CD14-positive monocyte (primary cell): Measurements from ENCODE around the gene AFAP1L1. TPM values are rescaled to one million over a fixed set of nuclear protein-coding genes. Genes with fewer than 3 reads are reported as not detected.

Experiments
- DNase-seq, 3 donors: peaks; one replicate each; pipeline ENCODE4 v3.0.0-alpha.2; 2011 to 2022
- H2AFZ ChIP-seq: 2 replicates; pipeline ENCODE4 v1.6.0; 2012; ENCODE audit warnings: mild to moderate bottlenecking, low read depth, low read length, inconsistent platforms; ENCODE audit not compliant: insufficient read depth, poor library complexity, severe bottlenecking
- H3K27ac ChIP-seq, 2 donors: 1 replicate in 1 of 2; 2 replicates in 1 of 2; pipeline ENCODE4 v1.5.1; 2012 to 2013; ENCODE audit warnings: low read length in 2 of 2, control low read depth in 1 of 2, inconsistent platforms in 1 of 2, low read depth in 1 of 2, mild to moderate bottlenecking in 1 of 2
- H3K27me3 ChIP-seq, 2 donors: one replicate each; pipeline versions ENCODE4 v1.6.0 to v1.6.1; 2011 to 2013; ENCODE audit warnings: low read length in 2 of 2; ENCODE audit not compliant: control insufficient read depth in 2 of 2, insufficient read depth in 2 of 2
- H3K36me3 ChIP-seq, 2 donors: replicated peaks in 1 of 2; 1 replicate in 1 of 2; 2 replicates in 1 of 2; pipeline versions ENCODE4 v1.5.1 to v1.6.1; 2012 to 2013; ENCODE audit warnings: low read length in 2 of 2, control low read depth in 1 of 2, inconsistent platforms in 1 of 2, mild to moderate bottlenecking in 1 of 2; ENCODE audit not compliant: insufficient read depth in 2 of 2, control insufficient read depth in 1 of 2
- H3K4me1 ChIP-seq, 2 donors: 1 replicate in 1 of 2; 2 replicates in 1 of 2; pipeline versions ENCODE4 v1.5.1 to v1.6.1; 2012 to 2013; ENCODE audit warnings: low read length in 2 of 2, control low read depth in 1 of 2, inconsistent platforms in 1 of 2, mild to moderate bottlenecking in 1 of 2, moderate library complexity in 1 of 2; ENCODE audit not compliant: insufficient read depth in 2 of 2, control insufficient read depth in 1 of 2
- H3K4me2 ChIP-seq: replicated peaks from 2 replicates; pipeline ENCODE3; 2012; ENCODE audit warnings: low read length, moderate library complexity, mild to moderate bottlenecking; ENCODE audit not compliant: poor library complexity, severe bottlenecking; ENCODE audit errors: extremely low read depth
- H3K4me3 ChIP-seq, 3 experiments: fragments of 200-600 bp in 1 of 3; sonication (generic) in 1 of 3; replicated peaks in 1 of 3; 1 replicate in 2 of 3; 2 replicates in 1 of 3; pipeline ENCODE4 v1.5.1; 2011 to 2013; ENCODE audit warnings: low read length in 3 of 3, mild to moderate bottlenecking in 3 of 3, control low read depth in 2 of 3, low read depth in 2 of 3, inconsistent platforms in 1 of 3, moderate library complexity in 1 of 3
- H3K79me2 ChIP-seq: 2 replicates; pipeline ENCODE4 v1.6.0; 2012; ENCODE audit warnings: mild to moderate bottlenecking, control low read depth, inconsistent platforms, low read length, moderate library complexity; ENCODE audit not compliant: insufficient read depth
- H3K9ac ChIP-seq: 2 replicates; pipeline ENCODE4 v1.6.0; 2017; ENCODE audit warnings: low read length, mild to moderate bottlenecking; ENCODE audit not compliant: insufficient read depth, poor library complexity, severe bottlenecking
- H3K9me3 ChIP-seq, 2 donors: replicated peaks in 1 of 2; 1 replicate in 1 of 2; 2 replicates in 1 of 2; pipeline versions ENCODE4 v1.5.1 to v1.6.1; 2012 to 2013; ENCODE audit warnings: low read length in 2 of 2, control low read depth in 1 of 2; ENCODE audit not compliant: control insufficient read depth in 1 of 2, insufficient read depth in 1 of 2
- H4K20me1 ChIP-seq: 2 replicates; pipeline ENCODE4 v1.6.0; 2012; ENCODE audit warnings: mild to moderate bottlenecking, low read length, control low read depth, moderate library complexity; ENCODE audit not compliant: insufficient read depth
- H3K27ac Mint-ChIP-seq, 7 donors: one replicate each; pipeline ENCODE4 v1.8.0; 2020; ENCODE audit warnings: mild to moderate bottlenecking in 7 of 7, mixed read lengths in 7 of 7, moderate library complexity in 6 of 7, inconsistent platforms in 2 of 7
- H3K27me3 Mint-ChIP-seq, 3 donors: one replicate each; pipeline ENCODE4 v1.8.0; 2021 to 2022; ENCODE audit warnings: low read depth in 3 of 3, mild to moderate bottlenecking in 3 of 3, mixed read lengths in 3 of 3, moderate library complexity in 3 of 3, inconsistent platforms in 1 of 3
- H3K36me3 Mint-ChIP-seq, 2 donors: one replicate each; pipeline ENCODE4 v1.8.0; 2020; ENCODE audit warnings: mixed read lengths in 2 of 2, inconsistent platforms in 1 of 2, mild to moderate bottlenecking in 1 of 2
- H3K4me1 Mint-ChIP-seq: one replicate; pipeline ENCODE4 v1.8.0; 2020; ENCODE audit warnings: mild to moderate bottlenecking, mixed read lengths
- H3K4me3 Mint-ChIP-seq, 2 donors: one replicate each; pipeline ENCODE4 v1.8.0; 2020; ENCODE audit warnings: mild to moderate bottlenecking in 2 of 2, mixed read lengths in 2 of 2, moderate library complexity in 1 of 2
- H3K9me3 Mint-ChIP-seq, 7 donors: one replicate each; pipeline ENCODE4 v1.8.0; 2020 to 2022; ENCODE audit warnings: mixed read lengths in 7 of 7, mild to moderate bottlenecking in 6 of 7, moderate library complexity in 6 of 7, inconsistent platforms in 2 of 7
- WGBS: methylation state at CpG from one replicate; pipeline ENCODE4 v1.1.5; 2013; ENCODE audit warnings: missing lambda C conversion rate; ENCODE audit not compliant: insufficient coverage; 5-methylcytosine and 5-hydroxymethylcytosine counted together
- intact Hi-C, 2 donors: fragments of 100-400 bp; cut with micrococcal nuclease; formaldehyde crosslinking; loops; one replicate each; pipeline versions ENCODE4 v1.15.0 to v1.15.1; 2023
- polyA plus RNA-seq, 3 donors: library from polyadenylated mRNA; depleted of rRNA in 1 of 3; unstranded in 2 of 3; stranded (reverse) in 1 of 3; fragments of 300-500 nt in 2 of 3; fragments of >200 nt in 1 of 3; fragmentation: Illumina TruSeq in 2 of 3; gene quantifications; 1 replicate in 2 of 3; 2 replicates in 1 of 3; pipeline ENCODE4 v1.2.3, GENCODE V29; 2012 to 2021
- TF ChIP-seq, protein P1 (sequence below): fragments of 200-600 bp; IDR thresholded peaks from one replicate; pipeline ENCODE4 v1.8.0; 2022; ENCODE audit warnings: antibody characterized with exemption, mild to moderate bottlenecking

The AFAP1L1 gene
- polyA plus RNA-seq, 3 donors: not detected

DNA sequence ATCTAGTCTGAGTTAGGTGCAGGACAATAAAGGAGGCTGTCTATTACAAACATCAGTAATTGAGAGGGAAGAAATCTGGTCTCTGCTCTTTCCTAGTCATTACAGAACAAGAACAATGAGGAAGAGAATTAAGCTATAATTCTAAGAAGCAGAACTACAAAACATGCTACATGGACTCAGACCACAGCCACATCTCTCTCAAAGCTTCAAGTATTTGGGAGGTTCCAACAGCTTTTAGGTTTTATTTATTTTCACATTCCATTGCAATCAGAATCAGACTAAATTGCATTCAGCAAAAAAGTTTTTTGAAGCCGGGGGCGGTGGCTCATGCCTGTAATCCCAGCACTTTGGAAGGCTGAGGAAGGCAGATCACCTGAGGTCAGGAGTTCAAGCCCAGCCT, 72.5 kb downstream of the AFAP1L1 start:
- Mint-ChIP-seq H3K36me3 (peaks cover 12 to 15% of the 10 kb centered on the region in 2 donors), H3K4me3 (no peak overlapping the region), H3K27me3 (peaks cover 0 to 2% (median 0%) of the 10 kb centered on the region in 3 donors), H3K9me3 (peaks cover 0 to 3% (median 0%) of the 10 kb centered on the region in 7 donors), H3K27ac (no peak overlapping the region), H3K4me1 (peaks cover 31% of the 10 kb centered on the region)
- TF ChIP-seq, protein P1, sequence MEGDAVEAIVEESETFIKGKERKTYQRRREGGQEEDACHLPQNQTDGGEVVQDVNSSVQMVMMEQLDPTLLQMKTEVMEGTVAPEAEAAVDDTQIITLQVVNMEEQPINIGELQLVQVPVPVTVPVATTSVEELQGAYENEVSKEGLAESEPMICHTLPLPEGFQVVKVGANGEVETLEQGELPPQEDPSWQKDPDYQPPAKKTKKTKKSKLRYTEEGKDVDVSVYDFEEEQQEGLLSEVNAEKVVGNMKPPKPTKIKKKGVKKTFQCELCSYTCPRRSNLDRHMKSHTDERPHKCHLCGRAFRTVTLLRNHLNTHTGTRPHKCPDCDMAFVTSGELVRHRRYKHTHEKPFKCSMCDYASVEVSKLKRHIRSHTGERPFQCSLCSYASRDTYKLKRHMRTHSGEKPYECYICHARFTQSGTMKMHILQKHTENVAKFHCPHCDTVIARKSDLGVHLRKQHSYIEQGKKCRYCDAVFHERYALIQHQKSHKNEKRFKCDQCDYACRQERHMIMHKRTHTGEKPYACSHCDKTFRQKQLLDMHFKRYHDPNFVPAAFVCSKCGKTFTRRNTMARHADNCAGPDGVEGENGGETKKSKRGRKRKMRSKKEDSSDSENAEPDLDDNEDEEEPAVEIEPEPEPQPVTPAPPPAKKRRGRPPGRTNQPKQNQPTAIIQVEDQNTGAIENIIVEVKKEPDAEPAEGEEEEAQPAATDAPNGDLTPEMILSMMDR: no peak
- Histone ChIP-seq H3K9me3 (no peaks in the 10 kb centered on the region), H3K27me3 (no peaks in the 10 kb centered on the region), H4K20me1 (no peaks in the 10 kb centered on the region), H2AFZ (peak overlapping the region; percentile 92), H3K4me1 (peaks cover 23 to 26% of the 10 kb centered on the region in 2 donors), H3K36me3 (peaks cover 14 to 21% of the 10 kb centered on the region in 2 donors), H3K27ac (no peak overlapping the region), H3K4me3 (no peak overlapping the region), H3K79me2 (peaks cover 39% of the 10 kb centered on the region), H3K4me2 (no peak overlapping the region), H3K9ac (no peak overlapping the region)
- DNase-seq: no peak
- WGBS: no CpG with 5 or more reads among the region's 2 CpGs
- intact Hi-C loops: no loop called here

DNA sequence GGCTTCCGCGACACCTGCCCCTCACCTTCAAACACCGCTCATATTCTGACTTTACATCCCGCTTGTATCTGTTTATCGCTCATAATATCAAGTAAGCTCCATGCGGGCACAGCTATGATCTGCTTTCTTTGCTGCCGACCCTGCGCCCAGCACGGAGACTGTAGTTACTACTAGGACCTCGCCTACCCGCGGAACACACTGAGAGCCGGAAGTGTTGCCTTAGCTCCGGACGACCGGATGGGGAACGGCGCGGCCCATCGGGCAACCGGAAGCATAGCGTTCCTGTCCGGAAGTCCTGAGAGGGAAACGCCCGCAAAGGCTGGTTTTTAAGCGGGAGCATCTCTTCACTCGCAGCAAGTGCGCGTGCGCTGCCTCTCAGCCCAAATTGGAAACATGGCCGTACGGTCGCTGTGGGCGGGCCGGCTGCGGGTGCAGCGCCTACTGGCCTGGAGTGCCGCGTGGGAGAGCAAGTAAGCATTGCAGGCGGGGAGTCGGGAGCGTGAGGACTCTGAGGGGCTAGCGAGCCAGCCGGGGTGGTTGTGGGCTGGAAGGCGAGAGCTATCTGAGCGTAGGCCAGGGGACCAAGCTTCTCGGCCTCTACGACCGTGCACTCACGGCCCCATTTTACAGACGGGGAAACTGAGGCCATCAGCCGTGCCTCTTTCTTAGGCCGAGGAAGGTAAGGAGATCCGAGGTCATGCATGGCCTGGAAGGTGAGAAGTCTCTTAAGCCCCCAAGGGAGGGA, 73.7 kb downstream of the AFAP1L1 start, which contains the start of gene GRPEL2:
GRPEL2 (plus strand) TSS at position 353 of the 745 bp plus-strand sequence; CDS start at position 394, 41 bp downstream.
- peak within 1 kb of the TSS; percentile 98 for H3K4me2 ChIP-seq
- Mint-ChIP-seq H3K4me3 (peak within 1 kb of the TSS; percentile 95 to 96), H3K36me3 (peaks cover 24 to 27% of the 10 kb centered on the region in 2 donors), H3K27ac (peak within 1 kb of the TSS; percentile 87 to 94 (median 89)), H3K27me3 (peaks cover 0 to 2% (median 0%) of the 10 kb centered on the region in 3 donors), H3K4me1 (peaks cover 31% of the 10 kb centered on the region), H3K9me3 (peaks cover 0 to 3% (median 0%) of the 10 kb centered on the region in 7 donors)
- intact Hi-C loops: no loop called here
- H3K36me3 ChIP-seq: peaks cover 26 to 33% of the 10 kb centered on the region in 2 donors
- H3K9me3 ChIP-seq: no peaks in the 10 kb centered on the region
- TF ChIP-seq, protein P1: no peak
- H3K4me3 ChIP-seq: peak within 1 kb of the TSS; percentile 61 to 95 (median 80)
- H2AFZ ChIP-seq: peak within 1 kb of the TSS; percentile 92
- peak within 1 kb of the TSS; percentile 51 to 76 for H3K27ac ChIP-seq
- peaks cover 45% of the 10 kb centered on the region for H3K79me2 ChIP-seq
- DNase-seq: peak; percentile 88 to 97 (median 93)
- H3K4me1 ChIP-seq: peaks cover 23 to 26% of the 10 kb centered on the region in 2 donors
- H3K9ac ChIP-seq: peak within 1 kb of the TSS; percentile 69
- H4K20me1 ChIP-seq: no peaks in the 10 kb centered on the region
- H3K27me3 ChIP-seq: no peaks in the 10 kb centered on the region
- 2% methylated on average over 49 of the region's 54 CpGs for WGBS
